MCF 10A (cell line): ENCODE measurements around the gene PDE6G. TPM values are rescaled to one million over a fixed set of nuclear protein-coding genes. Genes with fewer than 3 reads are reported as not detected.

Experiments
- BruUV-seq: library from RNA; stranded (reverse); fragments of 400-500 nt; replicated peaks from 2 replicates; lab custom pipeline; 2021; lab: Mats Ljungman, UMichigan
- CTCF ChIA-PET: fragments of 300-600 bp; sonication (Branson Sonifier 250); formaldehyde crosslinking; extraction: SDS; loops from one replicate; lab custom pipeline; 2021; ENCODE audit warnings: antibody characterized with exemption, inconsistent platforms; lab: Yijun Ruan, JAX
- POLR2A ChIA-PET: fragments of 300-600, 350-650 bp; sonication (Branson Sonifier 250); formaldehyde crosslinking; extraction: SDS; loops from one replicate; lab custom pipeline; 2020; ENCODE audit warnings: antibody characterized with exemption, inconsistent platforms; lab: Yijun Ruan, JAX
- DNase-seq: peaks from one replicate; pipeline ENCODE4 v3.0.0-alpha.2; 2018; ENCODE audit not compliant: unreplicated experiment
- H3K27ac Mint-ChIP-seq: one replicate; pipeline ENCODE4 v1.8.0; 2022; ENCODE audit warnings: mild to moderate bottlenecking, low read depth, mixed read lengths; ENCODE audit not compliant: unreplicated experiment
- H3K27me3 Mint-ChIP-seq: one replicate; pipeline ENCODE4 v1.8.0; 2022; ENCODE audit warnings: mixed read lengths; ENCODE audit not compliant: insufficient read depth, unreplicated experiment
- H3K36me3 Mint-ChIP-seq: one replicate; pipeline ENCODE4 v1.8.0; 2022; ENCODE audit warnings: mild to moderate bottlenecking, moderate library complexity, mixed read lengths; ENCODE audit not compliant: insufficient read depth, unreplicated experiment
- H3K4me1 Mint-ChIP-seq: one replicate; pipeline ENCODE4 v1.8.0; 2022; ENCODE audit warnings: mixed read lengths; ENCODE audit not compliant: insufficient read depth, unreplicated experiment
- H3K4me3 Mint-ChIP-seq: one replicate; pipeline ENCODE4 v1.8.0; 2022; ENCODE audit warnings: mild to moderate bottlenecking, moderate library complexity, mixed read lengths; ENCODE audit not compliant: unreplicated experiment
- H3K9me3 Mint-ChIP-seq: one replicate; pipeline ENCODE4 v1.8.0; 2022; ENCODE audit warnings: mixed read lengths; ENCODE audit not compliant: unreplicated experiment
- intact Hi-C: fragments of 100-400 bp; cut with micrococcal nuclease; formaldehyde crosslinking; loops from 2 replicates; pipeline ENCODE4 v1.14.1; 2022
- total RNA-seq: library from RNA; stranded (reverse); gene quantifications from 2 replicates; pipeline ENCODE4 v1.2.3, GENCODE V29; 2022
- TF ChIP-seq, protein P1 (sequence below): fragments of 200-600 bp; IDR thresholded peaks from one replicate; pipeline ENCODE4 v1.8.0; 2022; ENCODE audit warnings: antibody characterized with exemption, mild to moderate bottlenecking; ENCODE audit not compliant: unreplicated experiment

Gene PDE6G
- total RNA-seq, 1 experiment from 2014 or later = not detected

DNA sequence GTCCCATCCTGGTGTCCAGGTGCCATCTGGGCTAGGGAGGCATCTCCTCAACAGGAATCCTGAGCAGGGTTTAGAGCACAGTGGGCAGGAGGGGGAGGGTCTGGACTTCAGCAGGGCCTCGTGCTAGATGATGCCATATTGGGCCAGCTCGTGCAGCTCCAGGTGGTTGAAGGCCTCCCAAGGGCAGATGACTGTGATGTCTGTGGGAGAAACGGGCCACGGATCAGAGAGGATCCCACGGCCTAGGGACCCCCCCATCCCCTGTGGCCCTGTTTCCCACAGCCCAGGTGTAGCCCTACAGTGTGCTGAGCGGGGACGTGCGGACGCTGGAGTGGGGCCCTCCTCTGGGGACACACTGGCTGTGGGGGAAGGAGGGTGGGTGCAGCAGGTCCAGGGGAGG is 5.4 kb downstream of the PDE6G start:
- intact Hi-C loops = loop anchor here (2.0 kb wide), 1 partner anchor 16 kb away; the partner anchor contains the start of genes CCDC137 and OXLD1
- ChIA-PET POLR2A (no interaction called here), CTCF (interaction anchor here (0.8 kb wide), 1 partner anchor 548 kb away, joined by 6 read pairs; no protein-coding TSS in a partner anchor)
- H3K4me3 Mint-ChIP-seq = no peak overlapping the region
- H3K9me3 Mint-ChIP-seq = no peaks in the 10 kb centered on the region
- H3K4me1 Mint-ChIP-seq = peaks cover 7% of the 10 kb centered on the region
- DNase-seq = no peak
- TF ChIP-seq, protein P1, sequence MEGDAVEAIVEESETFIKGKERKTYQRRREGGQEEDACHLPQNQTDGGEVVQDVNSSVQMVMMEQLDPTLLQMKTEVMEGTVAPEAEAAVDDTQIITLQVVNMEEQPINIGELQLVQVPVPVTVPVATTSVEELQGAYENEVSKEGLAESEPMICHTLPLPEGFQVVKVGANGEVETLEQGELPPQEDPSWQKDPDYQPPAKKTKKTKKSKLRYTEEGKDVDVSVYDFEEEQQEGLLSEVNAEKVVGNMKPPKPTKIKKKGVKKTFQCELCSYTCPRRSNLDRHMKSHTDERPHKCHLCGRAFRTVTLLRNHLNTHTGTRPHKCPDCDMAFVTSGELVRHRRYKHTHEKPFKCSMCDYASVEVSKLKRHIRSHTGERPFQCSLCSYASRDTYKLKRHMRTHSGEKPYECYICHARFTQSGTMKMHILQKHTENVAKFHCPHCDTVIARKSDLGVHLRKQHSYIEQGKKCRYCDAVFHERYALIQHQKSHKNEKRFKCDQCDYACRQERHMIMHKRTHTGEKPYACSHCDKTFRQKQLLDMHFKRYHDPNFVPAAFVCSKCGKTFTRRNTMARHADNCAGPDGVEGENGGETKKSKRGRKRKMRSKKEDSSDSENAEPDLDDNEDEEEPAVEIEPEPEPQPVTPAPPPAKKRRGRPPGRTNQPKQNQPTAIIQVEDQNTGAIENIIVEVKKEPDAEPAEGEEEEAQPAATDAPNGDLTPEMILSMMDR = no peak
- peaks cover 6% of the 10 kb centered on the region for H3K36me3 Mint-ChIP-seq
- H3K27ac Mint-ChIP-seq = no peak overlapping the region
- H3K27me3 Mint-ChIP-seq = no peaks in the 10 kb centered on the region
- no TSS peak for BruUV-seq

DNA sequence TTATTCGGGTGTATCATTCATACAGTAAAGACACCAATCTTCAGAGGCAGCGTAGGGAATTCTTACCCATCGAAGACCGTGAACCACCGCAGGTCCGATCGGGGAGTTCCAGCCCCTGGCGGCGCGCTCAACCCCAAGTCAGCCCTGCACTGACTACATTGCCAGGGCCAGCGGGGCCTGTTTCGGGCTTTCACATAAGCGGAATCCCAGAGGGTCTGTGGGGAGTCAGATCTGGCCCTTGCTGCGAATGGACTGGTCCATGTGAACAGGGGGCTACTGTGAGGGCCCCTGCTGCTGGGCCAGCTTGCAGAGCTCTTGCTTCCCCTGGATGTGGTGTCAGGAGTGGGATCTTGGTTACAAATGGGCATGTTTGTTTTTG is 7.6 kb downstream of the PDE6G start:
- no peaks in the 10 kb centered on the region for H3K9me3 Mint-ChIP-seq
- H3K4me1 Mint-ChIP-seq = peaks cover 7% of the 10 kb centered on the region
- DNase-seq = no peak
- no peak overlapping the region for H3K4me3 Mint-ChIP-seq
- intact Hi-C loops = no loop called here
- CTCF ChIA-PET = interaction anchor here (0.9 kb wide), 1 partner anchor 8 kb away, joined by 3 read pairs; no protein-coding TSS in a partner anchor
- TF ChIP-seq, protein P1 = no peak
- POLR2A ChIA-PET = no interaction called here
- peaks cover 11% of the 10 kb centered on the region for H3K36me3 Mint-ChIP-seq
- no TSS peak for BruUV-seq
- H3K27ac Mint-ChIP-seq = no peak overlapping the region
- no peaks in the 10 kb centered on the region for H3K27me3 Mint-ChIP-seq

DNA sequence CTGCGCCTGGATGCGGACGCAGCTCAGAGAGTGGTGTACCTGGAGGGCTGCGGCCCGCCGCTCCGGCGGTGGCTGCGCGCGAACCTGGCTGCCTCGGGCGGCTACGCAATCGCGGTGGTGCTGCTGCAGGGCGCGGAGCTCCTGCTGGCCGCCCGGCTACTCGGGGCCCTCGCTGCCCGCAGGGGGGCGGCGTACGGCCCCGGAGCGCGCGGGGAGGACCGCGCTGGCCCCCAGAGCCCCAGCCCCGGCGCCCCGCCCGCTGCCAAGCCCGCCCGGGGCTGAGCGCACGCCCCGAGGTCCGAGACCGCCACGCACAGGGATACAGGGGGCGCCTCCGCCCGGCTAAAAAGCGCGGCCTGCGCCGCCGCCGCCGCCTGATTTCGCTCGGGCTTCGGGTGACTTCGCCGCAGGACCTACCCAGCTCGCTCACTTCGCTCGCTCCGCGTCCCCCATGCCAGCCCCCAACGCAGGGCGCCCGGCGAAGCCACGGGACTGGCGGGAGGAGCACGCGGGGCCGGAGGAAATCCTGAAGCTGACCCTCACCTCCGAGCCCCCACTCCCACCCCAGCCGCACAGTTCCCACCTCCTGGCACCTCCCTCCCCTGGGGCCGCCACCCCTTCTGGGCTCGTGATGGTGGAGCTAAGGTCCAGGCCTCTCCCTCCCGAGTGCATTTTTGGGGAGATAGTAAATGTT is 8.2 kb downstream of the PDE6G start:
- no TSS peak for BruUV-seq
- CTCF ChIA-PET = interaction anchor here (0.6 kb wide), 2 partner anchors 47 to 69 kb away, joined by 3 read pairs; no protein-coding TSS in a partner anchor

DNA sequence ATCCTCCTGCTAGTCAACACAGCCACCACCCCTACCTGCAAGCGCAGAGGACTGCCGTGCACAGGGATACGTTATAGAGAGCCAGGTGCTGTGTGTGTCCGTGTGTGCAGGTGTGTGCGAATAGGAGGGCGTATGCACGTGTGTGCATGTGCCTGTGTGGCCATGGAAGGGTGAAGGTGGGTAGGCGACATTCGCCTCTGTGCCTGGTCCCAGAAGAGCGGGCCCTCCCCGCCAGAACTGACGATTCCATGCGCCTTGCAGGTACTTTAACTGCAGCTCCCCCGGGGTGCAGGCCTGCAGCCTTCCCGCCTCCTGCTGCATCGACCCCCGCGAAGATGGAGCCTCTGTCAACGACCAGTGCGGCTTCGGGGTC is 8.7 kb downstream of the PDE6G start:
- no peaks in the 10 kb centered on the region for H3K27me3 Mint-ChIP-seq
- H3K9me3 Mint-ChIP-seq = no peaks in the 10 kb centered on the region
- ChIA-PET POLR2A (no interaction called here), CTCF (interaction anchor here (0.6 kb wide), 3 partner anchors 46 to 69 kb away, joined by 3 read pairs; no protein-coding TSS in a partner anchor)
- no peak overlapping the region for H3K4me3 Mint-ChIP-seq
- peaks cover 11% of the 10 kb centered on the region for H3K36me3 Mint-ChIP-seq
- no TSS peak for BruUV-seq
- H3K4me1 Mint-ChIP-seq = peaks cover 7% of the 10 kb centered on the region
- TF ChIP-seq, protein P1 = no peak
- H3K27ac Mint-ChIP-seq = no peak overlapping the region
- no peak for DNase-seq
- intact Hi-C loops = no loop called here

More for the DNA sequence above, 8.2 kb downstream of the PDE6G start:
- Mint-ChIP-seq H3K36me3 (peaks cover 11% of the 10 kb centered on the region), H3K27ac (no peak overlapping the region), H3K4me1 (peaks cover 7% of the 10 kb centered on the region), H3K9me3 (no peaks in the 10 kb centered on the region), H3K4me3 (no peak overlapping the region), H3K27me3 (no peaks in the 10 kb centered on the region)
- POLR2A ChIA-PET = no interaction called here
- TF ChIP-seq, protein P1 = no peak
- intact Hi-C loops = no loop called here
- no peak for DNase-seq
